Measurements from ENCODE around the gene MBD1. TPM values are rescaled to one million over a fixed set of nuclear protein-coding genes. Genes with fewer than 3 reads are reported as not detected.
A peak's percentile ranks its signal among the peaks of the same experiment; 100 is the strongest.

MBD1 gene
- total and polyA plus RNA-seq, 10 of the 15 experiments (the other 5 are each of a cell fraction or from before 2014, with no cell fraction given) = 8.4 to 97.7 (median 59.9) TPM

DNA sequence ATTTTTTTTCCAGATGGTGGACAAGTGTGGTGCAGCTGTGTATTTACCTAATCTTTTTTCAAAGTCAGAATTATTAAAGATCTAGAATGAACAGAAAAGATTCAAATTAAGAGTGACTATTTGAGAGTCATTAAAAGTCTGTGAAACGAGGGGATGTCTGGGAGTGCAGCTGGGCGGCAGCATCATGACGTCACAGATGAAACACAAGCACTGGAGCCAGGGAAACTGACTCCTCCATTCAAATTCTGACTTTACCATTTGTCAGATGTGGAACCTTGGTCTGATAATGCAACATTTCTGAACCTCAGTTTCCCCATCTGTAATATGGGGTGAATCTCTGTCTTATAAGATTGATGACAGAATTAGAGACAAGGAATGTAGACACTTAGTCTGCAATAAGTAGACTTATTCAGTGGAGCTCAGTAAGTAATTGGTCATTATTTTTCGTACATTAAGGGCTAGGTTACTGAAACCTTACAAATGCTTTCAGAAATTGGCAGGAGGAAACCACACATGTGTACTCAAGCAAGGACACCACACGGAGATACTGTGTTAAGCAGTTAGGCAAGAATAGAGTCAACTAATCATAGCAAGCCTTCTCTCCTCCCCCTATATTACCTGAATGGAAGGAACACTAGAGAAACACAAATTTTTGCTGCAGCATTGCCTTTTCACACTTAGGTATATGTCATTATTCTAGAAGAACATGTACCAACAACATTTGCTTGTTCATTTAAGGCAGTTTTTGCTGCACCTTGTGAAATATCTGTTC lies 34.0 kb upstream of the MBD1 start (continued):
- peak; percentile 48 for TF ChIP-seq NR2F1 (conservative IDR thresholded peaks at IDR 0.05)
- peak; percentile 81 to 92; a peak in 3 of 4 replicates for TF ChIP-seq IKZF2 (IDR thresholded peaks at IDR 0.05)
- TF ChIP-seq PKNOX1 (IDR thresholded peaks at IDR 0.05) = peak; percentile 82
- no peak for TF ChIP-seq SIN3A (IDR thresholded peaks at IDR 0.05; ENCODE audit: low read depth, low read length)
- TF ChIP-seq, protein P1, sequence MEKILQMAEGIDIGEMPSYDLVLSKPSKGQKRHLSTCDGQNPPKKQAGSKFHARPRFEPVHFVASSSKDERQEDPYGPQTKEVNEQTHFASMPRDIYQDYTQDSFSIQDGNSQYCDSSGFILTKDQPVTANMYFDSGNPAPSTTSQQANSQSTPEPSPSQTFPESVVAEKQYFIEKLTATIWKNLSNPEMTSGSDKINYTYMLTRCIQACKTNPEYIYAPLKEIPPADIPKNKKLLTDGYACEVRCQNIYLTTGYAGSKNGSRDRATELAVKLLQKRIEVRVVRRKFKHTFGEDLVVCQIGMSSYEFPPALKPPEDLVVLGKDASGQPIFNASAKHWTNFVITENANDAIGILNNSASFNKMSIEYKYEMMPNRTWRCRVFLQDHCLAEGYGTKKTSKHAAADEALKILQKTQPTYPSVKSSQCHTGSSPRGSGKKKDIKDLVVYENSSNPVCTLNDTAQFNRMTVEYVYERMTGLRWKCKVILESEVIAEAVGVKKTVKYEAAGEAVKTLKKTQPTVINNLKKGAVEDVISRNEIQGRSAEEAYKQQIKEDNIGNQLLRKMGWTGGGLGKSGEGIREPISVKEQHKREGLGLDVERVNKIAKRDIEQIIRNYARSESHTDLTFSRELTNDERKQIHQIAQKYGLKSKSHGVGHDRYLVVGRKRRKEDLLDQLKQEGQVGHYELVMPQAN (conservative IDR thresholded peaks at IDR 0.05) = no peak
- peak; percentile 59; the same call in 1 of the 2 replicates for TF ChIP-seq CHD2 (IDR thresholded peaks at IDR 0.05; ENCODE audit: borderline replicate concordance, low read depth, low read length)
- TF ChIP-seq ZBED1 (IDR thresholded peaks at IDR 0.05; ENCODE audit: borderline replicate concordance) = peak; percentile 73; the same call in 1 of the 2 replicates
- TF ChIP-seq PAX5 (IDR thresholded peaks at IDR 0.05; ENCODE audit: borderline replicate concordance, low read depth, low read length) = peak; percentile 93
- TF ChIP-seq, protein P2, sequence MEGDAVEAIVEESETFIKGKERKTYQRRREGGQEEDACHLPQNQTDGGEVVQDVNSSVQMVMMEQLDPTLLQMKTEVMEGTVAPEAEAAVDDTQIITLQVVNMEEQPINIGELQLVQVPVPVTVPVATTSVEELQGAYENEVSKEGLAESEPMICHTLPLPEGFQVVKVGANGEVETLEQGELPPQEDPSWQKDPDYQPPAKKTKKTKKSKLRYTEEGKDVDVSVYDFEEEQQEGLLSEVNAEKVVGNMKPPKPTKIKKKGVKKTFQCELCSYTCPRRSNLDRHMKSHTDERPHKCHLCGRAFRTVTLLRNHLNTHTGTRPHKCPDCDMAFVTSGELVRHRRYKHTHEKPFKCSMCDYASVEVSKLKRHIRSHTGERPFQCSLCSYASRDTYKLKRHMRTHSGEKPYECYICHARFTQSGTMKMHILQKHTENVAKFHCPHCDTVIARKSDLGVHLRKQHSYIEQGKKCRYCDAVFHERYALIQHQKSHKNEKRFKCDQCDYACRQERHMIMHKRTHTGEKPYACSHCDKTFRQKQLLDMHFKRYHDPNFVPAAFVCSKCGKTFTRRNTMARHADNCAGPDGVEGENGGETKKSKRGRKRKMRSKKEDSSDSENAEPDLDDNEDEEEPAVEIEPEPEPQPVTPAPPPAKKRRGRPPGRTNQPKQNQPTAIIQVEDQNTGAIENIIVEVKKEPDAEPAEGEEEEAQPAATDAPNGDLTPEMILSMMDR (IDR thresholded peaks at IDR 0.05 in 2 of 3, conservative IDR thresholded peaks at IDR 0.05 in 1 of 3; ENCODE audit: control insufficient read depth in 2 of 3, extremely low read depth in 1 of 3, insufficient read depth in 1 of 3, low read depth in 3 of 3, low read length in 3 of 3) = no peak
- peak; percentile 82 for TF ChIP-seq MEF2B (IDR thresholded peaks at IDR 0.05; ENCODE audit: partially characterized antibody, poor library complexity, severe bottlenecking)

Measured in GM12878 (cell line).